GM19238 (cell line): Measurements from ENCODE around the gene SLC6A19.

Source experiments
- DNase-seq: peaks from one replicate; pipeline ENCODE4 v3.0.0; 2011; ENCODE audit warnings: low spot score; ENCODE audit not compliant: insufficient read length

Gene SLC6A19

DNA sequence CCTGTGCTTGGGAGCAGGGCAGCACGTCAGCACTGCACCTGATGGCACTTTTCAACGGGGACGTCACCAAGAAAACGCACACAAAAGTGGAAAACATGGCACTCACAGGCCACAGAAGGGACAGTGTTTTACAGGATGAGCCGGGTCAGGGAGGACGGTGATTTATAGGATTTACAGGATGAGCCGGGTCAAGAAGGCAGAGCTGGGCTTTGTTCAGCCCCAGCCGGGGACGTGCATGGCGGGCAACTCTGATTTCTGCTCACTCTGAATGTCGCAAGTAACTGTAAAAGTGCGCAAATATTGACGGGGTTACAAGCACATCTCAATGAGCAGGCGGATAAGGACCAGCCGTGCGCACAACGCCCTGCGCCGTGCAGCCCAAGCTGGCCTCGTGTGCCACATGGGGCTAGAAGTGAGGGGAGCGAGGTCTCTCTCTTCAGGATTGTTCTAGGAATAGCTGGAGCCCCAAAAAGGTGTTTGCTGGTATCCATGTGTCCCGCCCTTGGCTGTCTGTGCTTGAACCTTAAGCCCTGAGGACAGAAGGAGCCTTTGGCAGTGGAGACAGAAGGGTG lies 40.2 kb downstream of the SLC6A19 start:
- DNase-seq = no peak

DNA sequence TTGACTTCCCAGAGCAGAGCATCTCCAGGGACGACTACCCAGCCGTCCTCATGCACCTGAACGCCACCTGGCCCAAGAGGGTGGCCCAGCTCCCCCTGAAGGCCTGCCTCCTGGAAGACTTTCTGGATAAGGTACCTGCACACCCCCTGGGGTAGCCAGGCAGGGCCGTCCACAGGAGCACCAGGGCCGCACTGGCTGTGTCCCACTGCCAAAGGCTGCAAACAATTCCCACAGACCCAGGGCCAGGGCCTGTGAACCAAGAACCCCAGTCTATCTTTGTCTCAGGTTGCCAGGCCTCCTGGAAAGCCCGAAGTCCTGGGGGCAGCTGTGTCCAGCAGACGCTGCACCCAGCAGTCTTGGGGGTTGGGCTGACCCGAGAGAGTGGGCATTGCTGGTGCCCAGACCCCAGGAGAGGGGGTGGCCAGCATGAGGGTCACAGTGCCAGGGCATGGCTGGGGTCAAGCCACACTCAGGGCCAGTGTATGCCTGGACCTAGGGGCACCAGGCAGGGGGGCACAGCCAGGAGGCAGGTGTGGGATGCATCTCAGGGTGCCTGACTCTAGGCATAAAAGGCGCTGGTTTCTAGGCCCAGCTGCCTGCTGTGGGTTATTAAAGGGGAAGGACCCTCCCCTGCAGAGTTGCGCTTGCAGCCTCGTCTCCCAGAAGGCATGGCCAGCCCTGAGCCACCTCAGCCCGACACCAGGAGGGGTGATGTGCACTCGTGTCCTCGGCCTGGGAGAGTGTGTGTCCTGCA lies 41.5 kb downstream of the SLC6A19 start:
- no peak for DNase-seq

DNA sequence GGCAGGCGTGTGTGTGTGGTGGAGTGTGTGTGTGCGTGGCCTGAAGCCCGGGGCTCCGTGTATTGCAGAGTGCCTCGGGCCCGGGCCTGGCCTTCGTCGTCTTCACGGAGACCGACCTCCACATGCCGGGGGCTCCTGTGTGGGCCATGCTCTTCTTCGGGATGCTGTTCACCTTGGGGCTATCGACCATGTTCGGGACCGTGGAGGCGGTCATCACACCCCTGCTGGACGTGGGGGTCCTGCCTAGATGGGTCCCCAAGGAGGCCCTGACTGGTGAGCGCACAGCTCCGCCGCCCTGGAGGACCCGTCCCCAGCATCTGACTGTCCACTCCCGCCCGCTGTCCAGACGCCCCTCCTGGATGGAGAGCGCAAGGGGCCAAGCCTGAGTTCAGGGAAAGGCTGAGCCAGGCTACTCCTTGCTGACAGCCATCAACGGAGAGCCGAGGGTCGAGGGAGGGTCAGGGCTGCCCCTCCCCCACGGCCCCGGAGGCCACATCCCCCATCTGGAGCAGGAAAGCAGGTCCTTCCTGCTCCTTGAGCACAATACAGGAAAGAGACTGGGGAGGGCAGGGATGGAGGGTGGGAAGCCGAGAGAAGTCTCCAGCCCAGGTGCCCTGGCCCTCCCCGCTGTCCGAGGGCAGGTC lies 42.2 kb downstream of the SLC6A19 start:
- no peak for DNase-seq

DNA sequence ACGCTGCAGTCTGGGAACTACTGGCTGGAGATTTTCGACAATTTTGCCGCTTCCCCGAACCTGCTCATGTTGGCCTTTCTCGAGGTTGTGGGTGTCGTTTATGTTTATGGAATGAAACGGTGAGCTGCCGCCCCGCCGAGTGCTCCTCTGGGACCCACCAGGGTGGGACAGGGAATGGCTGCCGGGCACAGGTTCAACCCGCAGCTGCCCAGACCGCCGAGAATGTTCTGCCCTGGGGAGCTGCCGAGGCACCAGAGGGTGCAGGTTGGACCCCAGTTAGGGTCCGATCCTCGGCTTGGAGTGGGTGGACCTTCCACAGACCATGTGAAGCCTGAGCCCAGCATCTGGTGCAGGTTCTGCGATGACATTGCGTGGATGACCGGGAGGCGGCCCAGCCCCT lies 42.9 kb downstream of the SLC6A19 start:
- no peak for DNase-seq

DNA sequence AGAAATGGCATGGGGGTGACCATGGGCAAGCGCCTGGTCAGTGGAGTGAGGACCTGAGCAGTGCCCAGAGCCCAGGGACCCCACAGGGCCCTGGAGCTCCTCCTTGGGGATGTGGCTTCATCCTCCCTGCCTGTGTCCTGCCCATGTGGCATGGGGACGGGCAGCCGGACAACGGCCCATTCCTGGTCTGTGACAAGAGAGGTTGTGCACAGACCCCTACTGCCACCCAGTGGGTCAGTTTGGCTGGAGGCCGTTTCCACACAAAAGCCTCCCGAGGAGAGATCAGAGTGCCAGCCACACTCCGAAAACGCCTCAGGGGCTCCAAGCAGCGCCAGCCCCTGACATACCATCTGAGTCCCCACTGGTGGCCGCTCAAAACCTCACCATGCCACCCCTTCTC lies 43.6 kb downstream of the SLC6A19 start:
- DNase-seq = no peak

DNA sequence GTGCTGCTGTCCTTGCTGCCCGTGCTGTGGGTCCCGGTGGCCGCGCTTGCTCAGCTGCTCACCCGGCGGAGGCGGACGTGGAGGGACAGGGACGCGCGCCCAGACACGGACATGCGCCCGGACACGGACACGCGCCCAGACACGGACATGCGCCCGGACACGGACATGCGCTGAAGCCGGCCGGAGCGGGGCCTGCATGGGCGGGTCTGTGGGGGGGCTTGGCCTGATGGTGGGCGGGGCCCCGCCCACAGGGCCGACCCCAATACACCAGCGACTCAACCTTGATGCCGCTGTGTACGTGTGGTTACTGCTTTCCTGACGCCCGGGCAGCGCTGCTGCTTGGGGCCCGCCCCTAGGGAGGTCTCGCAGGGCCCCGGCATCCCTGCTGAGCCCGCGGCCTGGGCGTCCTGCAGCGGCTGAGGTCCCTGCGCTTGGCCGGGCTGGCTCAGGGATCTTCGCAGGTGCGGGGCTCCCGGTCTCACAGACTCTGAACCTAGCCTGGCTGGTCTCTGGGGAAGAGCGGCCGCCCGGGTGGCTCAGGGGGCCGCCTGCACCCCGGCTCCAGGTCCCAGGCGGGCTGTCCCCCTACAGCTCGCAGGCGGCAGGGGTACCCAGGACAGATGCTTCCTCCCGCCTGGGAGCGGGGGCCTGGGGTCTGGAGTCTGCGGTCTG lies 44.6 kb downstream of the SLC6A19 start:
- no peak for DNase-seq

DNA sequence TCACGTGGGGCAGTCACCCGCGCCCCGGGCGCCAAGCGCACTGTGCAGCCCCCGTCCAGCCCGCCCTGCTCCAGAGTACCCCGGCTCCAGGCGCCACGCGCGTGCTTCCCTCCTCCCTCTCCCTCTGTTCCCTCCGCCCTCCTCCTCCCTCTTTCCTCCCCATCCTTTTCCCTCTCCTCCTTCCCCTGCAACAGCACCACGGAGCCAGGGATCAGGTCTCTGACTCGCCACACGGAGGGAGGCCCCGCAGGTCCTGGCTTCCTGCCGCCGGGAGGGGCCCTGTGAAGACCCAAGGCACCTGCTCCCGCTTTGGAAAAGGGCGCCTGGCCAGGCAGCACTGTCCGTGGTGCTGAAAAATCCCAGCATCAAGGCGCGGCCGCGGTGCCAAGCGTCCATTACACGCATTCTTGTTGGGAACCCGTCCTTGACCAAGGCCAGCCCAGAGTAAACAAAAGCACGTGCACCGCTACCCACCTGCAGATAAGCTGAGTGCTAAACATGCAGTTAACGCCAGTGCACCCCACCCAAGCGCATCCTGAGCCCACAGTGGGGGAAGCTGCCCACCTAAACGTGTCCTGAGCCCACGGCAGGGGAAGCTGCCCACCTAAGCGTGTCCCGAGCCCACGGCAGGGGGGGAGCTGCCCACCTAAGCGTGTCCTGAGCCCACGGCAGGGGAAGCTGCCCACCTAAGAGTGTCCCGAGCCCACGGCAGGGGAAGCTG lies 45.5 kb downstream of the SLC6A19 start:
- DNase-seq = no peak

DNA sequence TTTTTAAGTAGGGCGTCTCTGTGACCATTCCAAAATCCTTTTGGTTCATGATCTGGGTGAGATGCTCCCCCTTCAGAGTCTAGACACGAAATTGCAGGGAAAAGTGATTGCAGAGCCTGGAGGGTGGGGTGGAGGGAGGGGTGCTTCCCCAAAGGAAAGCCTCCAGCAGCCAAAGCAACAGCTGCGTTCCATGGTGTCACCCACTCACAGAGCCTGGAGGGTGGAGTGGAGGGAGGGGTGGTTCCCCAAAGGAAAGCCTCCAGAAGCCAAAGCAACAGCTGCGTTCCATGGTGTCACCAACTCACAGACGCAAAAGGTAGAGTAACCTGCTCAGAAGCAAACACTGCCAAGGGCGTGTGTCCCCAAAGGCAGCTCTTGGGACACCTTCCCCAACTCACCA lies 46.4 kb downstream of the SLC6A19 start:
- no peak for DNase-seq

DNA sequence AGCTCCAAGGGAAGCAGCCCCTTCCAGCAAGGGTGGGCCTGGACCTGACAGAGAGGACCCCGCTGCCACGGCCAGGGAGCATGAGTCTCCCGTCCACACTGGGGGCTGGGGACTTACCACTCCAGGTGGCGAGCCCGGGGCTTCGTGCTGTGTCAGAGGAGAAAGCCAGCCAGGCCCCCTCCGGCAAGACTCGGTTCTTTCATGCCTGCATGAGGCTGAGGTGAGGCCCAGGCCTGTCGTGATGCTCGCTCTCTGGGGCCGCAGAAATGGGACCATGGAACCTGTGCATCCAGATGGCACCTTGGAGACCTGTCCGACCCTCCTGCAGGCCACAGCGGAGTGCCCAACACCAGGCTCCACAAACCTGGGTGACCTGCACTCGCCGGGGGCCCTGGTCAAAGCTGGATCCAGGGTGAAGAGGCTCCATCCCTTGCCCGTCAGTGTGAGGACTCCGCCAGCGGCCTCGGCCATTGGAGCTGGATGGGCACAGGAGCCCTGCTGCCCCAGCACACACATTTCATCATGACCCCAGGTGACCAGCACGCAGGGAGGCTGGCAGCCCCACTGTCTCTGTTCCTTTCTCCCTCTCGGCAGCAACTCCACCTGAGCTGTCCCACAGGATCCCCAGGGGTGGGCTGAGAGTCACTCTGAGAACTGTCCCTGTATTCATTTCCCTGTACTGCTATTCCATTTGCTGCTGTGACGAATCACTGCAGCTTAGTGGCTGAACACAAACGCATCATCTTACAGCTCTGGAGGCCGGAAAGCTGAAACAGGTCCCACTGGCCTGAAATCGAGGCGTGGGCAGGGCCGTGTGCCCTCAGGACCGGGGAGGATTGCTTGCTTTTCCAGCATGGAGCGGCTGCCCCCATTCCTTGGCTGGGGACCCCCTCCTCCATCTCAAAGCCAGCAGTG lies 48.2 kb downstream of the SLC6A19 start:
- no peak for DNase-seq

DNA sequence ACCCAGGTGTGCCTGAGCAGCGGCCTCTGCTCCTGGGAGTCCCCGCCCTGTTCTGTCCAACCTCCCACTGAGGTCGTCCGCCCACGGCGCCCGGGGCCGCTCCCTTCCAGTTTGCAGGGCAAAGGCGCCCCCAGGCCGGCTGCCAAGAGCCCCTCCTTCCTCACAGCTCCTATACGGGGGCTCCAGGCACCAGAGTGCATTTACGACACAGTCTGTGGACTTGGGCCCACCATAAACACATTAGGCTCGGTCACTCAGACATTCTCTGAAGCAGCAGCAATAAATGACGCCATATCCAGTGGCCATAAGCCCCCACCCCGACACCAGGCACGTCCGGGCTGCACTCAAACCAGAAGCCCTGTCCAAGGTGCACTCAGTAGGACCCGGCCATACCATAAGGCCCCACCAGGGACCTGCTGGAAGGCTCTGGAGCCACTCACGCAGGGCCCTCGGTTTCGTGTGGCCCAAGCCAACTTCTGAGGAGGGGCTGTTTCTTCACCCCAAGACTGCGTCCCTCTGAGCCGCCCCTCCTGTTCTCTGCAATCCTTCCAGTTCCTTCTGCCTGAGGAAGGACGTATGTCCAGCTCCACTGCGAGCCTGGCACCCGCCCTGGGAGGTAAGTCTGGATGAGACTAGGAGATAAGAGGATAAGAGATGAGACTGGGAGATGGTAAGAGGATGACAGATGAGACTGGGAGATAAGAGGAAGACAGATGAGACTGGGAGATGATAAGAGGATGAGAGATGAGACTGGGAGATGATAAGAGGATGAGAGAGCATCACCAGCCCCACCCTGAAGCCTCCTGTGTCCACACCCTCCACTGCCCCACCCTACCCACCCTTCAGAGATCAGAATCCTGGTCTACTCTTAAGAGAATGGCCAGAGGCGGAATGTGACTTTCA lies 50.5 kb downstream of the SLC6A19 start:
- DNase-seq = no peak

DNA sequence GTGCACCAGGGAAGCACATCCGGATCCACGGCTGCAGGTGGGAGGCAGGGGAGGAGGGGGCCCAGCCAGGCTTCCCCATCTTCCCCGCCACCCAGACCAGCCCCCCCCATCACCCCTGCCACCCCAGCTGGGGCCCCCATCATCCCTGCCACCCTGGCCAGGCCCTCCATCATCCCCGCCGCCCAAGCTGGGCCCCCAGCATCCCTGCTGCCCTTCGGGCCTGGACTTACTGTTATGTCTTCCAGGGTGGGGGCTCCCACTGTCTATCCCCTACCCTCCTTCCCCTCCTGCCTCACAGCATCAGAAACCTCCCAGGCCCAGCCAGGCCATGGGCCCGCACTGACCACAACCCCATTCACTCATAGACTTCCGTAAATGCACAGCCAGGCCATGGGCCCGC lies 51.3 kb downstream of the SLC6A19 start:
- no peak for DNase-seq

DNA sequence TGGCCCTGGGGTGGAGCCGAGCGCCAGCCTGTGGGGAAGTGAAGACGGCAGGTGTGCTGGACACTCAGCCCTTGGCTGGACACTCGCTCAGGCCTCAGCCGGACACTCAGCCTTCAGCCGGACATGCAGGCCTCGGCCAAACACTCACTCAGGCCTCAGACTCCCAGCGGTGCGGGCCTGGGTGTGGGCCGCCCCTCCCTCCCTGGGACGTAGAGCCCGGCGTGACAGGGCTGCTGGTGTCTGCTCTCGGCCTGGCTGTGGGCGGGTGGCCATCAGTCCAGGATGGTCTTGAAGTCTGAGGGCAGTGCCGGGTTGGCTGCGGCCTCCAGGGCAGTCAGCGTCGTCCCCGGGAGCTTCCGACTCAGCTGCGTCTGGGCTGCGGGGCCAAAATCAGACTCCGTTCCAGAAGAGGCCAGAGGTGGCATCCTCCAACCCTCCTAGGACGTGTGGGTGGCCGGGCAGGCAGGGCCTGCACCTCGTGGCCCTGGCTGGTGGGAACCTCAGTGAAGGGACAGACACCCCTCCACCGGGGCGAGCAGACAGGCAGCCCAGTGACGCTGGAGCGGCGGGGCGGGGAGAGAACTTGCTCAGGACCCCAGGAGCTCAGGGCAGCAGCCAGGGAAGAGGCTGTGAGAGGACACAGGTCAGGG lies 52.2 kb downstream of the SLC6A19 start:
- no peak for DNase-seq

DNA sequence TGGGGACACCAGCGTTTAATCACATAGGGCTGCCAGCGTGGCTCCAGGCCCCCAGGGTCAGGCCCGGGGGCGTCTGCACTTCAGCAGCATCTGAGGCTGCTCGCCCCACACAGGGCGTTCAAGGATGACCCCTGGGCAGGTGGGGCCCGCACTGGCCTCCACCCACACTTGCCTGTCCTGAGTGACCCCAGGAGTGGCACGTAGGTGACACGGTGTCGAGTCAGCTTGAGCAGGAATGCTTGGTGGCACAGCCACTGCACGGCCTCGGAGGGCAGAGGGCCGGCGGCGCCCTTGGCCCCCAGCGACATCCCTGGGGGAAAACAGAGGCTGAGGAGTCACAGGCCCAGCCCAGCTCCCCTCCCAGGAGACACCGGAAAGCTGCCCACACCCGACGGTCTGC lies 52.8 kb downstream of the SLC6A19 start:
- DNase-seq = no peak

DNA sequence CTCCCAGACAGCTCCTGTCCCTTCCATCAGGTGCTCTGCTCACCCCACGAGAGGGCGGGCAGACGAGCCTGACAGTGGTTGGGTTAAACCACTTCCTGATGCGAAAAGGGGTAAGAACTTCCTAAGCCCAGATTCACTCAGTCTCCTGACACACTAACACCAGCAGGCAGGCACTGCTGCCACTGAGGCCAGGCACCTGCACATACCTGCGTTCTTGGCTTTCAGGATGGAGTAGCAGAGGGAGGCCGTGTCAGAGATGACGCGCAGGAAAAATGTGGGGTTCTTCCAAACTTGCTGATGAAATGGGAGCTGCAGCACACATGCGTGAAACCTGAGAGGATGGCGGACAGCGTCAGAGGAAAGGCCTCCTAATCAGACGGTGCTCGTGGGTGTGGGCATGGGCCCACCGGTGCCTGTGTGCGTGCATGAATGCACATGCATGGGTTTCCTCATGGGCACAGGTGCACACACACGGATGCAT lies 53.7 kb downstream of the SLC6A19 start:
- no peak for DNase-seq

DNA sequence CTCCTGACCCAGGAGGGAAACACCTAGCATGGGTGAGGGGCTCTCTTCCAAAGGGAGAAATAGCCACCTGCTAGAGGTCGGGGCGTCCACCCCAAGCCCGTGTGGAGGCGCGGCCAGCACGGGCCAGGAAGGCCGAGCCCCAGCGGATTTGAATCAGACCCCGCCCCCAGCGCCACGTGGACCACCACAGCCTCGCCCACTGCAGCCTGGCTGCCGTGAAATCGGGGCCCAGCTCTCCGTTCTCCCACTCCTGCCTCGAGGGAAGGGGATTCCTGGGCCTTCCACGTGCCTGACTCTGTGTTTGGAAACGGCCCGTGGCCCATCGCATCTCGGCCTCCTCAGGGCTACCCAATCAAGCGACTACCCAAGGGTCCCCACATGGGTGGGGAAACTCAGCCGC lies 55.4 kb downstream of the SLC6A19 start:
- no peak for DNase-seq

DNA sequence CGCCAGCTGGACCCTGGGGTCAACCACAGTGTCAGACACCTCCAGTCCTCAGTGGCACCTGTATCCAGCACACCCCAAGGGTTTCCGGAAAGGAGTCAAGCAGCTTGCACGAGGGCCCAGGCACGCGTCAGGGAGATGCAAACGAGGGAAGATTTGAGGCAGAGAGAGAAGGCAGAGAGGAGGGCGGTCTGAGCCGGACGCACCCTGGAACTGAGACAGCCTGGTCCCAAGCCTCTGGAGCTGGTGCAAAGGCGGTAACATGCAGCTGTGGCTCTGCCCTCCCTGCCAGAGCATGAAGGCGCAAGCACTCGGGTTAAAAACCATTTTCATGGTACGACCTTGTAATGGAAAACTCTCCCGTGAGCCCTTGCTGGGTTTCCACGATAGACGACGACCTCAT lies 56.0 kb downstream of the SLC6A19 start:
- DNase-seq = no peak

DNA sequence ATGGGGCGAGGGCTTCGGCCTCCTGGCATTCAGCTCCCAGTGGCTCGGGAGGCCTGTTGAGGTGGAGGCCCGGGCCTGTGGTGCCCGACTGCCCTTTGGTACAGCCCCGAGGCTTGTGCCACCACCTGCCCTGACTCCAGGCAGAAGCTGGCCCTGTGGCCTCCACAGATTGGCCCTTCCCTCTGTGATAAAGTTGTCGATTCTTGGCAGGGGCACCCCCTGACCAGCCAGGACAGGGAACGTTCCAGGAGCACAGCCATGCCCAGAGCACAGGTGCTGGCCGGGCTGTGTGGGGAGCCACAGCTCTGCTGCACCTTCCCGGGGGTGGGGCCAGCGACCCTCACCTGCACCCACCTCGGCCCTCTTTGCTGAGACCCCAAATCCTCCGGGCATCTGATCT lies 56.4 kb downstream of the SLC6A19 start:
- DNase-seq = no peak

DNA sequence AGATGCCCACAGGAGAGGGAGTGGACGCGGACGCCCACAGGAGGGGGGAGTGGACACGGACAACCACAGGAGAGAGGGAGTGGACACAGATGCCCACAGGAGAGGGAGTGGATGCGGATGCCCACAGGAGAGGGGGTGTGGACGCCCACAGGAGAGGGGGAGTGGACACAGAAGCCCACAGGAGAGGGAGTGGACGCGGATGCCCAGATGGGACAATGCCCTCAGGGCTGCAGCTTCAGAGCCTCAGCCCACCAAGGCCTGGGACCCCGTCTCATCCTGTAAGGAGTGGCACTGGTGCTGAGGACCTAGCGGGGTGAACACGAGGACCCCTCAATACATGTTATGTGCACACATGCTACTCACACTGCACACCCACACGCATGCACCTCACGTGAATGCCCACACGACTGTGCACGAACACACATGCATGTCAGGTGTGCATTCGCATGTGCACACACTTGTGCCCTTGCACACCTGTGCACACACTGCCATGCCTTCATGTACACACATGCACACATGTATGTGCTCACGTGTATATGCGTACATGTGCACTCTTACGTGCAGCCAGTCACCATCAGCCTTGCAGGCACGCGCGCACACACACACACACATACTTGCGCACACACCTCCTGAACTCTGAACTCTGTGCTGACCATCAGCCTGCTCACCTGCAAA lies 58.5 kb downstream of the SLC6A19 start:
- no peak for DNase-seq
